Measurements from ENCODE around the gene GJB3. TPM values are rescaled to one million over a fixed set of nuclear protein-coding genes. Genes with fewer than 3 reads are reported as not detected.

The GJB3 gene
- total and polyA plus RNA-seq, 2 of the 13 experiments (the other 11 are each of a cell fraction or from before 2014, with no cell fraction given): not detected

DNA sequence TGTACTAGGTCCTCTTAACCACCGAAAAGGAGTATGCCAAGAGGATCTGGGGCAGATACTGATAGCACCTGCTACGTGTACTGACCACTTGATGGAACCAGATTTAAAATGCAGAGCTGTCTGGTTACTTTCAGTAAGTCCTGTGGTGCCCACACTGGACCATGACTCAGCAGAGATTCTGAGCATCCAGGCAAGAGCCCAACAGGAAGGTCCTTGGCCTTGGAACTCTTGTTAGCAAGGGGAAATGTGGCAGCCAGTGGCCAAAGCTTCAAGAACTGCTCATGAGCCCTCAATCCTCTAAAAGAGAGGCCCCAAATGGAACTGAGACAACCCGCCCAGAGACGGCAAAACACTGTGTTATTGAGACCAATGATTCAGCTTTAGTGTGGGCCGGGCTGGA lies 30.4 kb upstream of the GJB3 start:
- no peak for DNase-seq (ENCODE audit: low spot score)
- ChIA-PET POLR2A (no interaction called here), CTCF (ENCODE audit: low intra/inter-chr PET ratio, low total read pairs) (no interaction called here)
- Histone ChIP-seq H3K4me2 (ENCODE audit: low read depth, low read length) (no peak overlapping the region), H3K9me3 (ENCODE audit: low read length) (no peaks in the 10 kb centered on the region), H3K9ac (ENCODE audit: insufficient read depth, low read depth, low read length) (no peak overlapping the region), H2AFZ (ENCODE audit: low read length) (no peak overlapping the region), H3K4me3 (replicated peaks in 1 of 3; ENCODE audit: insufficient read depth in 1 of 3, low read depth in 2 of 3, low read length in 3 of 3) (no peak overlapping the region), H3K79me2 (ENCODE audit: insufficient read depth, low read length) (no peaks in the 10 kb centered on the region), H3K27ac (ENCODE audit: extremely low read length, insufficient read depth, low read length) (no peak overlapping the region), H3K4me1 (ENCODE audit: insufficient read depth, low read length) (no peaks in the 10 kb centered on the region), H3K27me3 (ENCODE audit: control insufficient read depth in 1 of 2, insufficient read depth in 2 of 2, low read length in 2 of 2) (peaks cover 1 to 4% of the 10 kb centered on the region in 2 experiments; a peak in 2 of 5 replicates), H4K20me1 (ENCODE audit: insufficient read depth, low read length) (no peaks in the 10 kb centered on the region), H3K36me3 (replicated peaks in 1 of 2; ENCODE audit: control insufficient read depth in 1 of 2, insufficient read depth in 2 of 2, low read length in 2 of 2) (no peaks in the 10 kb centered on the region)
- TF ChIP-seq NFE2L2 (IDR thresholded peaks at IDR 0.05; ENCODE audit: low read length): peak; percentile 57; the same call in 1 of the 2 replicates
- no peak for TF ChIP-seq ZSCAN29 (CRISPR knock-in tag; conservative IDR thresholded peaks at IDR 0.05)
- no TSS peak for BruUV-seq (replicated peaks)
- in situ Hi-C loops (cut with HindIII; ENCODE audit: extremely low pct_ligation_motif_present, low pct_unique_long_range_greater_than_20kb): no loop called here
- intact Hi-C loops (cut with micrococcal nuclease; ENCODE audit: unreplicated experiment): no loop called here
- no peak for FAIRE-seq
- 4% methylated on average over 5 of the region's 5 CpGs for WGBS (ENCODE audit: low lambda C conversion rate)
- ATAC-seq: no peak

DNA sequence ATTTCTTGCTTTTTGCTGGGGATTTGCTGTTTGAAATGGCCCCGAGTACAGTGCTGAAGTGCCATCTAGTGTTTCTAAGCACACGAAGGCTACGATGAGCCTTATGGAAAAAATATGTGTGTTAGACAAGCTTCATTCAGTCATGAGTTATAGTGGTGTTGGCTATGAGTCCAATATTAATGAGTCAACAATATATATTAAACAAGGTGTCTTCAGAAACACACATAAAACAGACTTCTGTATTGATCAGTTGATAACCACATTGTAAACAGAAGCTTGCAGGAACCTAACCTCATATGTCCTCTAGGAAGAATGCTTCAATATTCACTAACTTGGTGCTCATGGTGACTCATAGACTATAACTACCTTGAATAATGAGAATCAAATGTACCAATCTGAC lies 27.9 kb upstream of the GJB3 start:
- Histone ChIP-seq H4K20me1 (ENCODE audit: insufficient read depth, low read length) (no peaks in the 10 kb centered on the region), H3K4me3 (replicated peaks in 1 of 3; ENCODE audit: insufficient read depth in 1 of 3, low read depth in 2 of 3, low read length in 3 of 3) (no peak overlapping the region), H3K4me2 (ENCODE audit: low read depth, low read length) (no peak overlapping the region), H3K27ac (ENCODE audit: extremely low read length, insufficient read depth, low read length) (no peak overlapping the region), H3K79me2 (ENCODE audit: insufficient read depth, low read length) (no peaks in the 10 kb centered on the region), H3K9ac (ENCODE audit: insufficient read depth, low read depth, low read length) (no peak overlapping the region), H3K9me3 (ENCODE audit: low read length) (no peaks in the 10 kb centered on the region), H3K36me3 (replicated peaks in 1 of 2; ENCODE audit: control insufficient read depth in 1 of 2, insufficient read depth in 2 of 2, low read length in 2 of 2) (no peaks in the 10 kb centered on the region), H2AFZ (ENCODE audit: low read length) (no peak overlapping the region), H3K27me3 (ENCODE audit: control insufficient read depth in 1 of 2, insufficient read depth in 2 of 2, low read length in 2 of 2) (peaks cover 1 to 25% of the 10 kb centered on the region in 2 experiments; a peak in 3 of 5 replicates), H3K4me1 (ENCODE audit: insufficient read depth, low read length) (no peaks in the 10 kb centered on the region)
- intact Hi-C loops (cut with micrococcal nuclease; ENCODE audit: unreplicated experiment): no loop called here
- no peak for TF ChIP-seq ZNF792 (CRISPR knock-in tag; IDR thresholded peaks at IDR 0.05)
- TF ChIP-seq MBD4 (IDR thresholded peaks at IDR 0.05; ENCODE audit: borderline replicate concordance, low read length): no peak
- TF ChIP-seq, protein P1, sequence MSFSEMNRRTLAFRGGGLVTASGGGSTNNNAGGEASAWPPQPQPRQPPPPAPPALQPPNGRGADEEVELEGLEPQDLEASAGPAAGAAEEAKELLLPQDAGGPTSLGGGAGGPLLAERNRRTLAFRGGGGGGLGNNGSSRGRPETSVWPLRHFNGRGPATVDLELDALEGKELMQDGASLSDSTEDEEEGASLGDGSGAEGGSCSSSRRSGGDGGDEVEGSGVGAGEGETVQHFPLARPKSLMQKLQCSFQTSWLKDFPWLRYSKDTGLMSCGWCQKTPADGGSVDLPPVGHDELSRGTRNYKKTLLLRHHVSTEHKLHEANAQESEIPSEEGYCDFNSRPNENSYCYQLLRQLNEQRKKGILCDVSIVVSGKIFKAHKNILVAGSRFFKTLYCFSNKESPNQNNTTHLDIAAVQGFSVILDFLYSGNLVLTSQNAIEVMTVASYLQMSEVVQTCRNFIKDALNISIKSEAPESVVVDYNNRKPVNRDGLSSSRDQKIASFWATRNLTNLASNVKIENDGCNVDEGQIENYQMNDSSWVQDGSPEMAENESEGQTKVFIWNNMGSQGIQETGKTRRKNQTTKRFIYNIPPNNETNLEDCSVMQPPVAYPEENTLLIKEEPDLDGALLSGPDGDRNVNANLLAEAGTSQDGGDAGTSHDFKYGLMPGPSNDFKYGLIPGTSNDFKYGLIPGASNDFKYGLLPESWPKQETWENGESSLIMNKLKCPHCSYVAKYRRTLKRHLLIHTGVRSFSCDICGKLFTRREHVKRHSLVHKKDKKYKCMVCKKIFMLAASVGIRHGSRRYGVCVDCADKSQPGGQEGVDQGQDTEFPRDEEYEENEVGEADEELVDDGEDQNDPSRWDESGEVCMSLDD (CRISPR knock-in tag; IDR thresholded peaks at IDR 0.05; ENCODE audit: borderline replicate concordance): no peak
- no peak for TF ChIP-seq ZNF850 (CRISPR knock-in tag; conservative IDR thresholded peaks at IDR 0.05)
- WGBS (ENCODE audit: low lambda C conversion rate): 24% methylated on average over 3 of the region's 3 CpGs
- ChIA-PET CTCF (ENCODE audit: low intra/inter-chr PET ratio, low total read pairs) (no interaction called here), POLR2A (no interaction called here)
- ATAC-seq (no peak), FAIRE-seq (no peak), DNase-seq (ENCODE audit: low spot score) (no peak)
- BruUV-seq (replicated peaks): no TSS peak
- in situ Hi-C loops (cut with HindIII; ENCODE audit: extremely low pct_ligation_motif_present, low pct_unique_long_range_greater_than_20kb): no loop called here
